ENCODE data around the gene SSX7.
"Not testable (repeated sequence)": the region's sequence is repeated elsewhere in the genome, so short reads cannot be mapped to it uniquely, and the experiment has no call there.

The SSX7 gene

GRCh38 chrX:52654800-52655199 lies at the start of gene SSX7:
Gene SSX7, minus strand, starts transcription at chrX:52654900. Its CDS starts 1,428 bp downstream, at chrX:52653472.
- not testable (repeated sequence) for FAIRE-seq

- not testable (repeated sequence) for FAIRE-seq
These were observed 37.3 kb upstream of the SSX7 start for GRCh38 chrX:52692034-52692433.

- not testable (repeated sequence) for FAIRE-seq
These were observed 7.5 kb upstream of the SSX7 start for GRCh38 chrX:52662218-52662617.

- not testable (repeated sequence) for FAIRE-seq
These were observed 775 bp upstream of the SSX7 start for GRCh38 chrX:52655475-52655874.

GRCh38 chrX:52650676-52651075 lies 4.0 kb downstream of the SSX7 start:
- FAIRE-seq = not testable (repeated sequence)

GRCh38 chrX:52648956-52649355 lies 5.7 kb downstream of the SSX7 start:
- not testable (repeated sequence) for FAIRE-seq

- FAIRE-seq = peak; percentile 99
These were observed 26.2 kb downstream of the SSX7 start for GRCh38 chrX:52628483-52628882.

GRCh38 chrX:52620661-52621060 lies 34.0 kb downstream of the SSX7 start:
- FAIRE-seq = peak; percentile 51

- no peak for FAIRE-seq
These were observed 45.7 kb downstream of the SSX7 start for GRCh38 chrX:52608961-52609360.

- FAIRE-seq = not testable (repeated sequence)
These were observed 51.5 kb downstream of the SSX7 start for GRCh38 chrX:52603151-52603550.

GRCh38 chrX:52598886-52599285 lies 55.8 kb downstream of the SSX7 start:
- FAIRE-seq = no peak

- FAIRE-seq = no peak
These were observed 60.0 kb downstream of the SSX7 start for GRCh38 chrX:52594658-52595057.
